BE2C (cell line): ENCODE data around the gene VWF.

ENCODE experiments used
- DNase-seq: peaks from one replicate; pipeline ENCODE4 v3.0.0-alpha.2; 2020
- H3K27me3 ChIP-seq: fragments of 250-450 bp; sonication (Bioruptor Pico); 2 replicates; pipeline ENCODE4 v1.5.1; 2020; ENCODE audit warnings: mild to moderate bottlenecking
- H3K36me3 ChIP-seq: fragments of 250-450 bp; sonication (Bioruptor Pico); 2 replicates; pipeline ENCODE4 v1.5.1; 2020; ENCODE audit warnings: mild to moderate bottlenecking
- H3K4me1 ChIP-seq: fragments of 250-450 bp; sonication (Bioruptor Pico); 2 replicates; pipeline ENCODE4 v1.5.1; 2020
- H3K4me3 ChIP-seq: 2 replicates; pipeline ENCODE4 v1.5.1; 2011; ENCODE audit warnings: low read depth, low read length
- H3K9me3 ChIP-seq: fragments of 250-450 bp; sonication (Bioruptor Pico); 2 replicates; pipeline ENCODE4 v1.5.1; 2020
- TF ChIP-seq, protein P1 (sequence below): IDR thresholded peaks from 2 replicates; pipeline ENCODE4 v1.5.1; 2012; ENCODE audit warnings: mild to moderate bottlenecking, low read depth, low read length

VWF gene

DNA sequence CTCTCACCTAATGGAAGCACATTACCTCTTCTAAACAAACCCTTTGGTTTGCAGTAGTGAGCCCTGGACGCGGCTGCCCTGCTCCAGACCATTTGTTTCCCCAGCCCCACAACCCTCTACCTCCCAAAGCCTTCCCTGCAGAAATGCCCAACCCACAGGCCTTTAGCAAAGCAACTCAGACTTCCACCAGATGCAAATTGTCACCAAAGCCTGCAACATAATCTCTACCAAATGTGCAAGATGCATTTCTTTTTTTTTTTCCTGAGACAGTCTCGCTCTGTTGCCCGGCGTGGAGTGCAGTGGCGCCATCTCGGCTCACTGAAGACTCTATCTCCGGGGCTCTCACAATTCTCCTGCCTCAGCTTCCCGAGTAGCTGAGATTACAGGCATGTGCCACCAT is 56.2 kb downstream of the VWF start:
- no peak for DNase-seq
- Histone ChIP-seq H3K4me1 (peaks cover 7% of the 10 kb centered on the region), H3K36me3 (no peaks in the 10 kb centered on the region), H3K4me3 (no peak overlapping the region), H3K27me3 (no peaks in the 10 kb centered on the region), H3K9me3 (no peaks in the 10 kb centered on the region)
- TF ChIP-seq, protein P1, sequence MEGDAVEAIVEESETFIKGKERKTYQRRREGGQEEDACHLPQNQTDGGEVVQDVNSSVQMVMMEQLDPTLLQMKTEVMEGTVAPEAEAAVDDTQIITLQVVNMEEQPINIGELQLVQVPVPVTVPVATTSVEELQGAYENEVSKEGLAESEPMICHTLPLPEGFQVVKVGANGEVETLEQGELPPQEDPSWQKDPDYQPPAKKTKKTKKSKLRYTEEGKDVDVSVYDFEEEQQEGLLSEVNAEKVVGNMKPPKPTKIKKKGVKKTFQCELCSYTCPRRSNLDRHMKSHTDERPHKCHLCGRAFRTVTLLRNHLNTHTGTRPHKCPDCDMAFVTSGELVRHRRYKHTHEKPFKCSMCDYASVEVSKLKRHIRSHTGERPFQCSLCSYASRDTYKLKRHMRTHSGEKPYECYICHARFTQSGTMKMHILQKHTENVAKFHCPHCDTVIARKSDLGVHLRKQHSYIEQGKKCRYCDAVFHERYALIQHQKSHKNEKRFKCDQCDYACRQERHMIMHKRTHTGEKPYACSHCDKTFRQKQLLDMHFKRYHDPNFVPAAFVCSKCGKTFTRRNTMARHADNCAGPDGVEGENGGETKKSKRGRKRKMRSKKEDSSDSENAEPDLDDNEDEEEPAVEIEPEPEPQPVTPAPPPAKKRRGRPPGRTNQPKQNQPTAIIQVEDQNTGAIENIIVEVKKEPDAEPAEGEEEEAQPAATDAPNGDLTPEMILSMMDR, result no peak

DNA sequence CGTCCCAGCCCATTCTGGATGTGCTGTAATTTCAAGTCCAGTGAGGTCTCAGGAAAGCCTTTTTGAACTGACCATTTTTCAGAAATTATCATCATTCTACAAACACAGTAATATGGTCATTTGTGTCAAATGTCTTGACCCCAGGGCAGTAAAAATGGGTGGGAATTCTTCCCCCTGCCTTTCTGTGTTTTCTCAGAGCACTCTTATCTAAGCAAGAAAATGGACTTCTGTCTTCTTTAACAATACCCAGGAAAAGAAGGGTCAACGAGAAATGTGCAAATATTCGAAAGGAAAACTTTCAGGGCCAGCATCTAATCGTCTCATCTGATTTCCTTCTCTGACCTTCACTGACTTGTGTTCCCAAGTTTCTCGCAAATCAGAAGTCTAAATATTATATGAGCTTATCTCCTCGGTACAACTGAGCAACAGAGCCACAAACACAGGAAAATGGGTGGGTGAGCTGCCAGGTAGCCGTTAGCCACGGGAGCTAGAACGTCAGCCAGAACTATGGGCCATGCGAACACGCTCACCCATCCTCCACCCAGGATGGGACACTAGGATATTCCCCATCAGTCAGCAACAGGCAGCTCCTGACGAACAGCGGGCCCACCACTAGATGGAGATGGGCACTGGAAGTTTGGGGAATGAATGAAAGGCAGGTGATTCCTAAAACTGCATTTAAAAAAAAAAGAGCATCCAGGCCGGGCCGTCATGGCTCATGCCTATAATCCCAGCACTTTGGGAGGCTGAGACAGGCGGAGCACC is 57.1 kb downstream of the VWF start:
- H3K36me3 ChIP-seq, result no peaks in the 10 kb centered on the region
- H3K27me3 ChIP-seq, result no peaks in the 10 kb centered on the region
- no peak overlapping the region for H3K4me3 ChIP-seq
- H3K9me3 ChIP-seq, result no peaks in the 10 kb centered on the region
- H3K4me1 ChIP-seq, result peaks cover 8% of the 10 kb centered on the region
- TF ChIP-seq, protein P1, result peak; percentile 65
- DNase-seq, result peak; percentile 55

DNA sequence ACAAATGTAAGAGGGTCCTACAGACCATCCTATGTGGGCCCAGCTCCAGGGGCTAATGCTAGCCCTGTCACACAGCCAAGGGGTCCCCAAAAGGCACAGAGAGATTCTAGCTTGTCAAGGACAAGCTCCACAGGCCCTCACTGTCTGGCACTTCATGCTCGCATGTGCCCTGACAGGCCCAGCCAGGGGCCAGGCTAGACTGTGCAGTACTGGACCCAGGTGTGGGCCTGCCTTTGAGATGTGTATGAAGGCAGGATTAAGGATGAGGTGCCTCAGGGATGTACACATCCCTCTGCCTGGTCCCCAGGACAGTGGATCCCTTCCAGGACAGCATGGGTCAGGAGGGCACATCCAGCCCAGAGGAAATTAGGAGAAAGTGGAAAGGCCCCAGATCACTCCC is 57.8 kb downstream of the VWF start:
- H3K4me3 ChIP-seq, result no peak overlapping the region
- H3K9me3 ChIP-seq, result no peaks in the 10 kb centered on the region
- peaks cover 11% of the 10 kb centered on the region for H3K4me1 ChIP-seq
- TF ChIP-seq, protein P1, result no peak
- H3K27me3 ChIP-seq, result no peaks in the 10 kb centered on the region
- DNase-seq, result no peak
- no peaks in the 10 kb centered on the region for H3K36me3 ChIP-seq

DNA sequence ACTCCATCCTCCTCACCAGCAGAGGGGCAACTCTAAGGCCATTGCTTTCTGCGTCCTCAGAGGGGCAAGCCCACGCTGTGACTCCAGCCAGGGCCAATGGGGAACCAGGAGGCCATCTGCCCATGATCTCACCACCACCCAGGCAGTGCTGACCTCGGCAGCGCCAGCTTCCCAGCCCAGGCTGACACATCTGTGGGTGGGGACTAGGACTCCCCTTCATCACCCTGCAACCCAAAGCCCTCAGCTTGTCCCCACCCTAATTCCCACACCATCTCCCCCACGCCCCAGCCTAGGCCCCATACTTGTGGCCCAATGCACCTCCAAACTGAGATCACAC is 58.6 kb downstream of the VWF start:
- H3K9me3 ChIP-seq, result no peaks in the 10 kb centered on the region
- TF ChIP-seq, protein P1, result no peak
- H3K4me1 ChIP-seq, result peaks cover 13% of the 10 kb centered on the region
- H3K27me3 ChIP-seq, result no peaks in the 10 kb centered on the region
- DNase-seq, result no peak
- H3K36me3 ChIP-seq, result no peaks in the 10 kb centered on the region
- H3K4me3 ChIP-seq, result no peak overlapping the region

DNA sequence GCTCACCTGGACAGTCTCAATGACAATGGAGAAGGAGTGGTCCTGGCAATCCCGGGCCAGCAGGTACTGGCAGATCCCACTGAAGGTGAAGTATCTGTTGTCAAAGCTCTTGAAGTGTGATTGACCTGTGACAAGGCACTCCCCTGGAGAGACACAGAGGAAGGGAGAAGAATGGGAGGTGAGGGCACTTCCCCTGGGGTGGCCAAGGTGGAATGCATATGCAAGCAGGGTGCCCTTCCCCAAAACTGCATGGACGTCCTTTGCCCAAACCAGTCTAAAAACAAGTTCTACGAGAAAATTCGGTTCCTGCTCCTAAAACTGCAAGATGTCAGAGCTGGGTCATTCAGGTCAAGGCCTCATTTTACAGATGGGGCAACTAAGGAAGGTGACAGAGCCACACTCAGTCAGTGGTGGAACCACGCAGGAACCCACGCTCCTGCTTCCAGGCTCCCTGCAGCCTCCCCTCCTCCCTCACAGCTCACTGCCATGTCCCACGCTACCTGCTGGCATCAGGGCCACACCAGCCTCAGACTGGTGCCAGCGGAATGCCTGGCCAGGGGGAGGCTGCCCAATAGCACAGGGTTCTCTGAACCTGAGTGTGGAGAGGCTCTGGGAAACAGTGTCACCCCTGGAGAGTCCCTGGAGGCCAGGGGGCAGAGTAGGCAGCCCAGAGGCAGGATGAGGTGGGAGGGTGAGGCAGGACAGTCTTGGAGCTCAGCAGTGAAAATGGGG is 59.2 kb downstream of the VWF start:
- H3K36me3 ChIP-seq, result no peaks in the 10 kb centered on the region
- TF ChIP-seq, protein P1, result no peak
- no peak for DNase-seq
- H3K9me3 ChIP-seq, result no peaks in the 10 kb centered on the region
- no peak overlapping the region for H3K4me3 ChIP-seq
- H3K27me3 ChIP-seq, result no peaks in the 10 kb centered on the region
- peaks cover 13% of the 10 kb centered on the region for H3K4me1 ChIP-seq
